Measurements from ENCODE around the gene RPL14.

The RPL14 gene

DNA sequence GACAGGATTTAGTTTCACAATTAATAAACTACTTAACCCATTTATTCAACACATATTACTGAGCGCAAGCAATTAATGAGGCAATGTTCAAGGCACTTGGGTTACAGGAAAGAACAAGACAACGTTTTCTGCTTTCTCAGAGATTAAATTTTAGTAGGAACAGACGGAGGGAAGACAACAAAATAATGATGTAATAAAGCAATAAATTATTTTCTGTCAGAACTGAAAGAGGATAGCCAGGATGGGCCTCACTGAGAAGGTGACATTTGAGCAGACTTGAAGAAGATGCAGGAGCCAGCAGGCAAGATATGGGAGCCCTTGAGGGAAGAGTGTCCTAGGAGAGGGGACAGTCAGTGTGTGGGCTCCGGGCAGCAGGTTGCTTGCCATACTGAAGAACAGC, 11.3 kb upstream of the RPL14 start:
- FAIRE-seq (no peak), DNase-seq (ENCODE audit: insufficient read length, low spot score) (no peak)
- TF ChIP-seq SPI1 (IDR thresholded peaks at IDR 0.05; ENCODE audit: low read depth, low read length) (no peak), POLR2AphosphoS5 (IDR thresholded peaks at IDR 0.05; ENCODE audit: low read depth, low read length) (no peak), TAF1 (IDR thresholded peaks at IDR 0.05; ENCODE audit: low read depth, low read length) (no peak), POU2F2 (IDR thresholded peaks at IDR 0.05; ENCODE audit: low read depth, low read length) (no peak), POLR2A (IDR thresholded peaks at IDR 0.05; ENCODE audit: low read depth, low read length) (no peak), PAX5 (IDR thresholded peaks at IDR 0.05; ENCODE audit: insufficient read depth, low read length, severe bottlenecking) (no peak)

DNA sequence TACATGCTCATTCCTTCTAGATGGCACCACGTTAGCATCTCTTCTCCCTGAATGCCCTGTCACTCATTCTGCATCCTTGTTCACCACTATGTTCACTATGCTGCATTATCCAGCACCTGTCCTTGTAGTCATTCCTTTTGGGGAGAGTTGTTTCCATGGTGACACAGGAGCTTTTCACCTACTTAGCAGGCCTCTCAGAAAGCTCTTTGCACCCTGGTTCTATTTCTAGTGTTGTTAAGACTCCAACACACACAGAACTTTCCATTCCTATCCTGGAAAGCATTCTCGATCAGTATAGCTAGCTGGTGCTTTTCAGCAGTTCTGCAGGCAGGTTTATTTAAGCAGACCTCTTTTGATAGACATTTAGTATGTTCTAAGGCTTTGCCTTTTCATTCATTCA, 6.7 kb upstream of the RPL14 start:
- TF ChIP-seq SPI1 (IDR thresholded peaks at IDR 0.05; ENCODE audit: low read depth, low read length) (no peak), PAX5 (IDR thresholded peaks at IDR 0.05; ENCODE audit: insufficient read depth, low read length, severe bottlenecking) (no peak), POU2F2 (IDR thresholded peaks at IDR 0.05; ENCODE audit: low read depth, low read length) (no peak), TAF1 (IDR thresholded peaks at IDR 0.05; ENCODE audit: low read depth, low read length) (no peak), POLR2A (IDR thresholded peaks at IDR 0.05; ENCODE audit: low read depth, low read length) (no peak), POLR2AphosphoS5 (IDR thresholded peaks at IDR 0.05; ENCODE audit: low read depth, low read length) (no peak)
- FAIRE-seq: no peak
- no peak for DNase-seq (ENCODE audit: insufficient read length, low spot score)

DNA sequence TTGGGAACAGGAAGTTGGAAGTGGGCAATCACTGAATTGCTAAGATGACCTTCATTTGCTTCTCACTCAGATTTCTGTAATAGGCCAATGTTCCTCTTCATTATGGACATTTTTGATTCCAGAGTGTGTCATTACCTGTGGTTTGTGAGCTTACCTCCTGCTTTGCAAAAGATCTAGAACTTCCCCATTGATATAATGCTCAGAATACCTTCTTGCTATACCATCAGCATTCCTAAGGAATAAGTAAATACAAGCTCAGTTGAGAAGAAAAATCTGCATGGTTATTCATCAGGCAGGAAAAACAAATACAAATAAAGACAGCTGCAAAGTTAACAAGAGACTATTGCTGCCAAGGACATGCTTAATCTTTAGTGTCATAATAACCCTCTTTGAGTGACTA, 5.6 kb upstream of the RPL14 start:
- FAIRE-seq (no peak), DNase-seq (ENCODE audit: insufficient read length, low spot score) (no peak)
- TF ChIP-seq POLR2AphosphoS5 (IDR thresholded peaks at IDR 0.05; ENCODE audit: low read depth, low read length): no peak
- TF ChIP-seq SPI1 (IDR thresholded peaks at IDR 0.05; ENCODE audit: low read depth, low read length): no peak
- TF ChIP-seq POU2F2 (IDR thresholded peaks at IDR 0.05; ENCODE audit: low read depth, low read length): no peak
- no peak for TF ChIP-seq POLR2A (IDR thresholded peaks at IDR 0.05; ENCODE audit: low read depth, low read length)
- TF ChIP-seq PAX5 (IDR thresholded peaks at IDR 0.05; ENCODE audit: insufficient read depth, low read length, severe bottlenecking): no peak
- no peak for TF ChIP-seq TAF1 (IDR thresholded peaks at IDR 0.05; ENCODE audit: low read depth, low read length)

DNA sequence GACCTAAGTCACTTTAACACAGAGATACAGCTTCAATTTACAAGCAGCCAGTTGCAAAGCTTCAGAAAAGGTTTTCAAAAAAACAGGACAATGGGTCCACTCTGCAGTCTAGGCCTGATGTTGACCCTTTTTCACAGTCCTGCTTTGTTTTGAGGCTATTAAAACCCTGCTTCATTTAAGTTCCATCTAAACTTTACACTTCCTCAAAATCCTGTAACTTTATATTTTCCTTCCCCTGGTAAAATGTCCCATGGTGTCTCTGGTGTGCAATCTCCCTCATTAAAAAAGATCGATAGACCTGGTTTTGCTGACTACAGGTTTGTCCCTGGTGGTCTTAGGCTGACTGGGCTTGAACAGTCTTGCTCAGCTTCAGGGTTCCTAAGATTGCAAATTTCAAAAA, 5.1 kb upstream of the RPL14 start:
- DNase-seq (ENCODE audit: insufficient read length, low spot score) (no peak), FAIRE-seq (no peak)
- TF ChIP-seq TAF1 (IDR thresholded peaks at IDR 0.05; ENCODE audit: low read depth, low read length): no peak
- TF ChIP-seq PAX5 (IDR thresholded peaks at IDR 0.05; ENCODE audit: insufficient read depth, low read length, severe bottlenecking): no peak
- no peak for TF ChIP-seq POLR2AphosphoS5 (IDR thresholded peaks at IDR 0.05; ENCODE audit: low read depth, low read length)
- TF ChIP-seq POU2F2 (IDR thresholded peaks at IDR 0.05; ENCODE audit: low read depth, low read length): no peak
- TF ChIP-seq SPI1 (IDR thresholded peaks at IDR 0.05; ENCODE audit: low read depth, low read length): 0 out of 2 replicates have a peak, but pooled peaks have one; percentile 8
- no peak for TF ChIP-seq POLR2A (IDR thresholded peaks at IDR 0.05; ENCODE audit: low read depth, low read length)

DNA sequence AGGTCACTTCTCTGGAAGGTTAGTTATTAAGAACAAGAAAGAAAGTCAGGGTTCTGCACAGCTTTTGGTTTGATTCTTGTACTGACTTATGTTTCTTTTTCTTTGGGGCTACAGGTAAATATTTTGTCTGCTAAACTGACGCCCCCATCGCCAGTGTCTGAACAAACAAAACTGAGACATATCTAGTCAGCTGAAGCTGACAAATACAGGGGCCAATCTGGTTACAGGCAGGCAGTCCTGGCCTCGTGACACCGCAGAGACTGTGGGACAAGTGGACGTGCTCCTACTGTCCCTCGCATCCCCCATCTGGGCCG, 4.6 kb upstream of the RPL14 start:
- TF ChIP-seq POLR2A (IDR thresholded peaks at IDR 0.05; ENCODE audit: low read depth, low read length) (no peak), PAX5 (IDR thresholded peaks at IDR 0.05; ENCODE audit: insufficient read depth, low read length, severe bottlenecking) (no peak), SPI1 (IDR thresholded peaks at IDR 0.05; ENCODE audit: low read depth, low read length) (no peak), POU2F2 (IDR thresholded peaks at IDR 0.05; ENCODE audit: low read depth, low read length) (no peak)
- no peak for FAIRE-seq
- DNase-seq (ENCODE audit: insufficient read length, low spot score): no peak

DNA sequence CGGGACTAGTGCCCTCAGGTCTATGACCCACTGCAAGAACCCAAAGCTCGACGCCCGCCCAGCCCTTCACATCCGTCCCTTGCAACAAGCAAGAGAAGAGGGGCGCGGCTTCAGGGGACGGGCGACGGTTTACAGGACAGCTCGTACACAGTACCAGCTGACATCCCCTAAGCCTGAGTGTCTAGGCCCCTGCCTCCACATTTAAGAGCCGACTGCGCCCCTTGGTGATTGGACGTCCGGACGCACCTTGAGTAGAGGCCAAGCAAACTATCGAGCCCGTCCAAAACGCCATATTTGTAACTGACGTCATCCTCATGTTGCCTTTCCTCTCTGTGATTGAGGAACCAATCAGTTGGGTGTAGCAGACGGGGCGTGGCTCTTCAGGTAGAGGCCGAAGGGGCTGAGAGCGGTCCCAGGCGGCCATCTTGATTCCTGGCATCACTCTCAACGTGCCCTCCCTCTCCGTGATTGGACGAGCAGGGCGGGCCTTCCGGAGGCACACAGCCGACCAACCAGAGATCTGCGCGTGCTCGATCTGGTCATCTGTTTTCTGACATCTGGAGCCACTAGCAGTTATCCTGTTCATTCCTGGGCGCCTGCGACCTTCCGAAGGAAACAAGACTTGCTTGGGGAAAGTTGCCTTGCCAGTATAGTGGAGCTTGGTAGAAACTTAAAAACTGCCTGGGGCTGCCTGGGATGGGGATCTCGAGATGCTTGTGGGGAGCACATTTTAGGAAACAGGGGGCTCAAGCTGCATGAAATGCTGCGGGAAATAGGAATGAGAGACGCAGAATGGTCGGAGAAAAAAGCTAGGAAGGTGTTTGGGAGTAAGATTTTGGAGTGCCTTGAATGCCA, 4.0 kb upstream of the RPL14 start:
- FAIRE-seq (peak; percentile 95), DNase-seq (ENCODE audit: insufficient read length, low spot score) (peak; percentile 80)
- TF ChIP-seq POLR2A (IDR thresholded peaks at IDR 0.05; ENCODE audit: low read depth, low read length): peak; percentile 77
- no peak for TF ChIP-seq PAX5 (IDR thresholded peaks at IDR 0.05; ENCODE audit: insufficient read depth, low read length, severe bottlenecking)
- peak; percentile 84 for TF ChIP-seq POLR2AphosphoS5 (IDR thresholded peaks at IDR 0.05; ENCODE audit: low read depth, low read length)
- TF ChIP-seq TAF1 (IDR thresholded peaks at IDR 0.05; ENCODE audit: low read depth, low read length): peak; percentile 87
- TF ChIP-seq SPI1 (IDR thresholded peaks at IDR 0.05; ENCODE audit: low read depth, low read length): no peak
- no peak for TF ChIP-seq POU2F2 (IDR thresholded peaks at IDR 0.05; ENCODE audit: low read depth, low read length)

DNA sequence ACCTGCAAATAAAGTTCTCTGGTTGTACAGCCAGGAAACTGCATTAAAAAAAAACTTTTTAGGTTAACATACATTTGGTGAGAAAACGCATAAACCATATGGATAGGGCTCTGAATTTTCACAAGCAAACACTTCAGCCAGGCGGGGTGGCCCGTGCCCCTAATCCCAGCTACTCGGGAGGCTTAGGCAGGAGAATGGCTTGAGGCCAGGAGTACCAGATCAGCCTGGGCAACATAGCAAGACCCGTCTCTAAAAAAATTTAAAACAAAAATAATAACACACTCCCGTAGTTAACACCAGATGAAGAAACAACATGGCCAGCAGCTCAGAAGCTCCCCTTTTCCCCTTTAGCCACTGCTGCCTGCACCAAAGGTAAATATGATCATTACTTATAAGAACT, 3.2 kb upstream of the RPL14 start:
- no peak for FAIRE-seq
- TF ChIP-seq POU2F2 (IDR thresholded peaks at IDR 0.05; ENCODE audit: low read depth, low read length) (no peak), TAF1 (IDR thresholded peaks at IDR 0.05; ENCODE audit: low read depth, low read length) (no peak), PAX5 (IDR thresholded peaks at IDR 0.05; ENCODE audit: insufficient read depth, low read length, severe bottlenecking) (no peak), SPI1 (IDR thresholded peaks at IDR 0.05; ENCODE audit: low read depth, low read length) (no peak), POLR2AphosphoS5 (IDR thresholded peaks at IDR 0.05; ENCODE audit: low read depth, low read length) (no peak), POLR2A (IDR thresholded peaks at IDR 0.05; ENCODE audit: low read depth, low read length) (no peak)
- no peak for DNase-seq (ENCODE audit: insufficient read length, low spot score)

DNA sequence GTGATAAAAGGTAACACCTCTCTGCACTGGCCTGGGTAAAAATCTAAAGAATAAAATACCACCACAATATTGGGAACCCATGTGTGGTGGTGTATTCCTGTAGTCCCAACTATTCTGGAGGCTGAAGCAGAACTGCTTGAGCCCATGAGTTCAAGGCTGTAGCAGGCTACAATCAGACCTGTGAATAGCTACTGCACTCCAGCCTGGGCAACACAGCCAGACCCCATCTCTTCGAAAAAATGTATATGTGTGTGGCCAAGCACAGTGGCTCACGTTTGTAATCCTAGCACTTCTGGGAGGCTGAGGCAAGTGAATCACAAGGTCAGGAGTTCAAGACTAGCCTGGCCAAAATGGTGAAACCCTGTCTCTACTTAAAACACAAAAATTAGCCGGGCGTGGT, 1.8 kb upstream of the RPL14 start:
- DNase-seq (ENCODE audit: insufficient read length, low spot score) (no peak), FAIRE-seq (no peak)
- no peak for TF ChIP-seq POU2F2 (IDR thresholded peaks at IDR 0.05; ENCODE audit: low read depth, low read length)
- no peak for TF ChIP-seq POLR2AphosphoS5 (IDR thresholded peaks at IDR 0.05; ENCODE audit: low read depth, low read length)
- TF ChIP-seq POLR2A (IDR thresholded peaks at IDR 0.05; ENCODE audit: low read depth, low read length): no peak
- no peak for TF ChIP-seq PAX5 (IDR thresholded peaks at IDR 0.05; ENCODE audit: insufficient read depth, low read length, severe bottlenecking)
- no peak for TF ChIP-seq TAF1 (IDR thresholded peaks at IDR 0.05; ENCODE audit: low read depth, low read length)
- TF ChIP-seq SPI1 (IDR thresholded peaks at IDR 0.05; ENCODE audit: low read depth, low read length): no peak

DNA sequence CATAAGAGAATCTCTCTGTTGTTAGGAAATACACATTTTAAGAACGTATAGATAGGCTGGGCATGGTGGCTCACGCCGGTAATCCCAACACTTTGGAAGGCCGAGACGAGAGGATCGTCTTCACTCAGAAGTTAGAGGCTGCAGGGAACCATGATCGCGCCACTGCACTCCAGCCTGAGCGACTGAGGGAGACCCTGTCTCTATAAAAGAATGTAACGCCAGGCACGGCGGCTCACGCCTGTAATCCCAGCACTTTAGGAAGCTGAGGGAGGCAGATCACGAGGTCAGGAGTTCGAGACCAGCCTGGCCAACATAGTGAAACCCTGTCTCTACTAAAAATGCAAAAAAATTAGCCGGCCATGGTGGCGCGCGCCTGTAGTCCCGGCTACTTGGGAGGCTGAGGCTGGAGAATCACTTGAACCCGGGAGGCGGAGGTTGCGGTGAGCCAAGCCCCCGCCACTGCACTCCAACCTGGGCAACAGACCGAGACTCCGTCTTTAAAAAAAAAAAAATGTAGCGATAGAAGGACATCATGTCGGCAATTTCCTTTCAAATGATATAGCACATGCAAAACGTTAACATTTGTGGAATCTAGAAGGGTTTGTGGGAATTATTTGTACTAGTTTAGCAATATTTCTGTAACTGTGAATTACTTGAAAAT, 730 bp upstream of the RPL14 start:
- FAIRE-seq: no peak
- TF ChIP-seq POLR2AphosphoS5 (IDR thresholded peaks at IDR 0.05; ENCODE audit: low read depth, low read length): no peak
- TF ChIP-seq POU2F2 (IDR thresholded peaks at IDR 0.05; ENCODE audit: low read depth, low read length): no peak
- no peak for TF ChIP-seq TAF1 (IDR thresholded peaks at IDR 0.05; ENCODE audit: low read depth, low read length)
- TF ChIP-seq POLR2A (IDR thresholded peaks at IDR 0.05; ENCODE audit: low read depth, low read length): no peak
- TF ChIP-seq SPI1 (IDR thresholded peaks at IDR 0.05; ENCODE audit: low read depth, low read length): no peak
- no peak for DNase-seq (ENCODE audit: insufficient read length, low spot score)
